ENCODE results near the gene RBBP5.

- peak; percentile 47 to 88 (median 77) for TF ChIP-seq CTCF (IDR thresholded peaks at IDR 0.05 in 8 of 11, conservative IDR thresholded peaks at IDR 0.05 in 3 of 11)
- no peak for TF ChIP-seq POLR2A (IDR thresholded peaks at IDR 0.05)
Observed at GRCh38 chr1:205061665-205062069, 60.1 kb downstream of the RBBP5 start.

Measured in spleen (tissue), 7 donors.